NK-92 treated with Interleukin-12 subunit alpha and Interleukin-12 subunit beta, amount 100 ng/mL, for 24 hours (cell line): ENCODE results near the gene ACACB.

Experiments used
- DNase-seq: peaks from one replicate; lab custom pipeline; 2025; lab: John Stamatoyannopoulos, UW

The ACACB gene

GRCh38 chr12:109115758-109116610, at the start of gene ACACB:
TSS of gene ACACB (plus strand) at chr12:109116587. CDS start at chr12:109139406, 22,819 bp downstream.
- no peak for DNase-seq

- no peak for DNase-seq
Measured at GRCh38 chr12:109069307-109070271, 46.8 kb upstream of the ACACB start.

GRCh38 chr12:109074866-109075265, 41.5 kb upstream of the ACACB start:
- DNase-seq = no peak

- no peak for DNase-seq
Measured at GRCh38 chr12:109082751-109083150, 33.6 kb upstream of the ACACB start.

- DNase-seq = no peak
Measured at GRCh38 chr12:109084425-109084824, 32.0 kb upstream of the ACACB start.

- DNase-seq = no peak
Measured at GRCh38 chr12:109085590-109085989, 30.8 kb upstream of the ACACB start.

GRCh38 chr12:109087250-109087649, 29.1 kb upstream of the ACACB start:
- DNase-seq = no peak

- no peak for DNase-seq
Measured at GRCh38 chr12:109088818-109089217, 27.6 kb upstream of the ACACB start.

- no peak for DNase-seq
Measured at GRCh38 chr12:109089683-109090082, 26.7 kb upstream of the ACACB start.

- no peak for DNase-seq
Measured at GRCh38 chr12:109092497-109093021, 23.8 kb upstream of the ACACB start.

GRCh38 chr12:109093022-109093918, 23.1 kb upstream of the ACACB start, which contains the start of gene ALKBH2:
TSS of gene ALKBH2 (minus strand) at chr12:109093472. CDS start at chr12:109092786, 686 bp downstream.
- DNase-seq = peak; percentile 85

- no peak for DNase-seq
Measured at GRCh38 chr12:109097140-109097434, 19.3 kb upstream of the ACACB start.

GRCh38 chr12:109097435-109098182, 18.8 kb upstream of the ACACB start, which contains the start of gene UNG:
TSS of gene UNG (plus strand) at chr12:109097597. CDS start at chr12:109097680, 83 bp downstream.
- DNase-seq = peak; percentile 88

GRCh38 chr12:109098183-109098604, 18.2 kb upstream of the ACACB start:
- no peak for DNase-seq

- DNase-seq = no peak
Measured at GRCh38 chr12:109098651-109099050, 17.7 kb upstream of the ACACB start.

- DNase-seq = no peak
Measured at GRCh38 chr12:109099431-109100020, 16.9 kb upstream of the ACACB start.

GRCh38 chr12:109100741-109101140, 15.6 kb upstream of the ACACB start:
- DNase-seq = no peak

GRCh38 chr12:109102491-109102890, 13.9 kb upstream of the ACACB start:
- DNase-seq = no peak

- DNase-seq = no peak
Measured at GRCh38 chr12:109105176-109105575, 11.2 kb upstream of the ACACB start.

GRCh38 chr12:109109746-109110350, 6.5 kb upstream of the ACACB start:
- DNase-seq = no peak
